ENCODE data around the gene TMCO6.
"Not testable (repeated sequence)": the region's sequence is repeated elsewhere in the genome, so short reads cannot be mapped to it uniquely, and the experiment has no call there.

The TMCO6 gene

DNA sequence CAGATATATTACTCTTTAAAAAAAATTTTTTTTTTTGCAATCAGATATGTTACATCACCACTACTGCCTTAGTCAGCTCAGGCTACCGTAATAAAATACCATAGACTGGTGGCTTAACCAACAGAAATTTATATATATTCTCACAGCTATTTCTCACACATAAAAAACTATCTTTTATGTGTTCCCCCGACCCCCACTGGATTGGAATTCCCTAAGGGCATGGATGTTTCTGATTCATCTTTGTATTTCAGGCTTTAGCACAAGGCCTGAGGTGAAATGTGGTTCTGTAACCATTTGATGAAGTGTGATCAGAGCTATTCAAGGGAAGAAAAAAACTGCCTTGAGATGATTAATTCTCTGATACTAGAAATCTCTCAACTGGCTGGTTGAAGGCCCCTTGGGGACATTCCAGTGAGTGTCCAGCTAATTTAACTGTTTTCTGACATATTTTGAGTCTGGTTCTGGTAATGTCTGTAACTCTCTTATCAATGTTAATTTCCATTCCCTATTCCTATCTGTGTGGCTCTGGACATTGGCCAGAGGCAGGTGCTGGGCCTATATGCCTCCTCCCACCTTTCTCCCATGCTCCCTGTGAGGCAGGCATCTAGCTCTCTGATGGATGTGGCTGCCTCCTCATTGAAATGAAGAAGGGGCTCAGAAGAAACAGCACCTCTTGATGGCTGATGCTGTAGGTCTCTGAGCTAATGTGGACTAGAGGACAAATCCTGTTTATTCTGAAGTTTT is 8.8 kb upstream of the TMCO6 start:
- peaks cover 38% of the 10 kb centered on the region for H3K27me3 ChIP-seq (ENCODE audit: control insufficient read depth, insufficient read depth, low read length)
- peaks cover 3% of the 10 kb centered on the region; the same call in 1 of the 2 replicates for H3K4me1 ChIP-seq (ENCODE audit: control insufficient read depth, insufficient read depth, low read length)
- no peak overlapping the region for H3K27ac ChIP-seq (ENCODE audit: low read depth, low read length)
- H3K36me3 ChIP-seq (ENCODE audit: control insufficient read depth, insufficient read depth, low read length), result no peaks in the 10 kb centered on the region
- no peak overlapping the region for H3K9ac ChIP-seq (ENCODE audit: low read length)
- no peak overlapping the region for H3K4me3 ChIP-seq (ENCODE audit: low read depth, low read length)
- H3K9me3 ChIP-seq (ENCODE audit: control insufficient read depth, insufficient read depth, low read depth, low read length), result peaks cover 23% of the 10 kb centered on the region

DNA sequence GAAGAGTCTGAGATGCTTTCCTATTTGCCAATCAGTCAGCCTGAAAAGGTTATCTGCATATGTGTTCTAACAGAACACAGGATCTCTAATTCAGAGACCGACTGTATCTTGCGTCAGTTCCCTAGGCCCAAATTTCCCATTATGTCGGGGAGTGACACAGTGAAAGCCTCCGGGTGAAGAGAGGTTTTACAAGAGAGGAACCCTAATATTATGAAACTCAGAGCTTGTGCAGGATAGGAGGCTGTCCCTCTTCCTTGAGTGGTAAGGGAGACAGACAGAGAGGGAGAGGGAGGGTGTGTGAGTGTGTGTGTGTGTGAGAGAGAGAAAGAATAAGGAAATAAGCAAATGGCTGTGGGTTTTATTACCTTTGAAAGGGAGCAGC is 8.2 kb upstream of the TMCO6 start:
- Histone ChIP-seq H3K27me3 (ENCODE audit: control insufficient read depth, insufficient read depth, low read length) (peaks cover 38% of the 10 kb centered on the region), H3K9me3 (ENCODE audit: control insufficient read depth, insufficient read depth, low read depth, low read length) (peaks cover 23% of the 10 kb centered on the region), H3K9ac (ENCODE audit: low read length) (no peak overlapping the region), H3K27ac (ENCODE audit: low read depth, low read length) (no peak overlapping the region), H3K4me1 (ENCODE audit: control insufficient read depth, insufficient read depth, low read length) (peaks cover 3% of the 10 kb centered on the region; the same call in 1 of the 2 replicates), H3K4me3 (ENCODE audit: low read depth, low read length) (no peak overlapping the region), H3K36me3 (ENCODE audit: control insufficient read depth, insufficient read depth, low read length) (no peaks in the 10 kb centered on the region)

DNA sequence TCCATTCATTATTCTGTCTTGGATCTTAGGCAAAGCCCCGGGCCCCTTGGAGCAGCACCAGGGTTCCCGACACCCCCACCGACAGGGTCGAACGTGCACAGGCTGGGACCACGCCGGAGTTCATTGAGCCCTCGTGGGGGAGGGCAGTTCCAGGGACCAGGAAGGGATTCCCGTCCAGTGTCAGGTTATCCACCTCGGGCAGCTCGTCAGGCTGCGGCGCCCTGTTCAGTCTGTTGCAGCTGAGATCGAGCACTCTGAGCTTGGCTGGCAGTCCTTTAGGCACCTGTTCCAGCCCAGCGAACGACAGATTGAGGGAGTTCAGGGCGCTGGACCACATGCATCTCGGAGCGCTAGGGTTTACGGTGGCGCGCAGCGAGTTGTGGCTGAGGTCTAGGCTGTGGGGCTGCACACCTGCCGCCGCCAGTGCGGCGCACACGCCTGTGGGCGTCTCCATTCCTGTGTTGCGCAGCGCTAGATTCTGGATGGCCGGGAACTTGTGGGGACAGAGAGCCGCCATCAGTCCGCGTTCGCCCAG is 7.4 kb upstream of the TMCO6 start:
- Histone ChIP-seq H3K27ac (ENCODE audit: low read depth, low read length) (no peak overlapping the region), H3K4me3 (ENCODE audit: low read depth, low read length) (peak overlapping the region; percentile 63), H3K9ac (ENCODE audit: low read length) (no peak overlapping the region), H3K27me3 (ENCODE audit: control insufficient read depth, insufficient read depth, low read length) (peaks cover 38% of the 10 kb centered on the region), H3K36me3 (ENCODE audit: control insufficient read depth, insufficient read depth, low read length) (no peaks in the 10 kb centered on the region), H3K9me3 (ENCODE audit: control insufficient read depth, insufficient read depth, low read depth, low read length) (peaks cover 20% of the 10 kb centered on the region), H3K4me1 (ENCODE audit: control insufficient read depth, insufficient read depth, low read length) (peaks cover 3% of the 10 kb centered on the region; the same call in 1 of the 2 replicates)

DNA sequence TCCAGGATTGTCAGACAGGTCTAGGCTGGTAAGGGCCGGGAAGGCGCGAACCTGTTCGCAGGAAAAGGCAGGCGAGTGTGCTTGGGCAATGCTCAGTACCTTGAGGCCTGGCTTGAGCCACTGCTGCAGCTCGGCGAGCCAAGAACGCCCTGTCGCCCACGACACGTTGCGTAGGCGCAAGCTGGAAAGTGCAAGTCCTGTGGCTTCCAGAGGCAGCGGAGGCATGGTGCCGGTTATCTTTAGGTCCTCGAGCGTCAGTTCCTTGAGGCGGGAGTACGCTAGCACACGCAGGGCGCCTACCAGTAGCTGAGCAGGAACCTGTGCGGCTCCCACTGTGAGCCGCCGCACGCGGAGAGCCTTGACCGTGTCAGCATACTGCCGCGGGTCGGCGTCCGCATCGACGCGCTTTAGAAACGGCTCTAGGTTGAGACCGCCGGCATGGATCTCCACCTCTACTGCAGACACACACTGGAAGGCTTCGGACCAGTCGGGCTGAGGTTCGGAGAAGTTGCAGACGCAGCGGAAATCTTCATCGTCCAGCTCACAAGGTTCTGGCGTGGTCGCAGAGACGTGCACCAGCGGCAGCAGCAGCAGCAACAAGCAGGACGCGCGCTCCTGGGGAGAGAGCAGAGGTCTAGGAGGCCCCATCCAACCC is 6.8 kb upstream of the TMCO6 start:
- H3K27ac ChIP-seq (ENCODE audit: low read depth, low read length), result no peak overlapping the region
- peaks cover 3% of the 10 kb centered on the region; the same call in 1 of the 2 replicates for H3K4me1 ChIP-seq (ENCODE audit: control insufficient read depth, insufficient read depth, low read length)
- no peaks in the 10 kb centered on the region for H3K36me3 ChIP-seq (ENCODE audit: control insufficient read depth, insufficient read depth, low read length)
- H3K27me3 ChIP-seq (ENCODE audit: control insufficient read depth, insufficient read depth, low read length), result peaks cover 38% of the 10 kb centered on the region
- peaks cover 16% of the 10 kb centered on the region for H3K9me3 ChIP-seq (ENCODE audit: control insufficient read depth, insufficient read depth, low read depth, low read length)
- H3K9ac ChIP-seq (ENCODE audit: low read length), result no peak overlapping the region
- peak overlapping the region; percentile 63 for H3K4me3 ChIP-seq (ENCODE audit: low read depth, low read length)

DNA sequence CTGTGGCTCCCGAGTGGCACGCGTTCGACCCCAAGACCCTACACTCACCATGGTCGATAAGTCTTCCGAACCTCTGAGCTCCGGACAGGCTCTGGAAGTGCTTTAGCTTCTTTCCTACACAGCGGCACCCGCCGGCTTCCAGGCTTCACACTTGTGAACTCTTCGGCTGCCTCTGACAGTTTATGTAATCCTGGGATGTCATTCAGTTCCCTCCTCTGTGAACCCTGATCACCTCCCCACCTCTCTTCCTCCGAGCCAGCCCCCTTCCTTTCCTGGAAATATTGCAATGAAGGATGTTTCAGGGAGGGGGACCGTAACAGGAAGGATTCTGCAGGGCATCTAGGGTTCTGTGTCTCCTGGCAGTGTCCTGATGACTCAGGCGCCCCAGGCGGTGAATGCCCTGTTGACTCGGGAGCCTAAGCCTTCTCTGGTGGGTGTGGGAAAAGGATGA is 6.2 kb upstream of the TMCO6 start, which contains the start of gene CD14:
TSS of gene CD14 (minus strand) at position 155 of the 451 bp plus-strand sequence. CDS start at position 51, 104 bp downstream.
- Histone ChIP-seq H3K4me1 (ENCODE audit: control insufficient read depth, insufficient read depth, low read length) (peaks cover 3% of the 10 kb centered on the region; the same call in 1 of the 2 replicates), H3K4me3 (ENCODE audit: low read depth, low read length) (peak within 1 kb of the TSS; percentile 63), H3K9me3 (ENCODE audit: control insufficient read depth, insufficient read depth, low read depth, low read length) (peaks cover 12% of the 10 kb centered on the region), H3K36me3 (ENCODE audit: control insufficient read depth, insufficient read depth, low read length) (no peaks in the 10 kb centered on the region), H3K9ac (ENCODE audit: low read length) (no peak within 1 kb of the TSS), H3K27me3 (ENCODE audit: control insufficient read depth, insufficient read depth, low read length) (peaks cover 38% of the 10 kb centered on the region), H3K27ac (ENCODE audit: low read depth, low read length) (no peak within 1 kb of the TSS)

DNA sequence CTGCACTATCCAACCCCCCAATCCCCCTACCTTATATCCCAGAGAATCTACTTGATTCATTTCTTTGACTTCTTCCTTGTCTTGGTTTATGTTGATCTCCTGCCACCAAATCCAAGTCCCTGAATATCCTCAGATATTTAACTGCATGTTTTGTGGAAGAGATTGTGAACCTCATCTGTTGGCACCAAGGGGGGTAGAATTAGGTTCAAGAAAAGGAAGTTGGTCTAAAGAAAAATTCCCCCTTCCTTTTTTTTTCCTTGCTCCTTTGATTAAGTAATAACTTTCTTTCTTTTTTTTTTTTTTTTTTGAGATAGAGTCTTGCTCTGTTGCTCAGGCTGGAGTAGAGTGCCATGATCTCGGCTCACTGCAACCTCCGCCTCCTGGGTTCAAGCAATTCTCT is 5.8 kb upstream of the TMCO6 start:
- H3K4me3 ChIP-seq (ENCODE audit: low read depth, low read length), result peak overlapping the region; percentile 63; the same call in 1 of the 2 replicates

DNA sequence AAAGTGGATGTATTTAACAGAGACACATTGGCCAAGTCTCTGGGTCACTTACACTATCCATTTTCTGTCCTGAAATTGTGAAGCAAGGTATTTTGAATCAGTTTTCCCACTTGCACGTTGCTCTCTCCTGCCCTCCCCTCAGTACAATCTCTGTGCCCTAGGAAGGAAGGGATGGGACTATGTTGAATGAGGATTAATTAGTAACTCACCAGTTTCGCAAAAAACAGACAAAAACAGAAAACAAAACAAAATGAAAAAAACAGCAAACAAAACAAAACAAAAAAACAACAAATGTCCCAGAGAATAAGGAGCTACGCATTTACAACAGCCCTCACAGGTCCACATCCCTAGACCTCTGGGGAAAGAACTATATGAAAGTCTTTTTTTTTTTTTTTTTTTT is 5.1 kb upstream of the TMCO6 start:
- Histone ChIP-seq H3K4me3 (ENCODE audit: low read depth, low read length) (no peak overlapping the region), H3K9ac (ENCODE audit: low read length) (no peak overlapping the region), H3K4me1 (ENCODE audit: control insufficient read depth, insufficient read depth, low read length) (peaks cover 7% of the 10 kb centered on the region), H3K9me3 (ENCODE audit: control insufficient read depth, insufficient read depth, low read depth, low read length) (0 out of 2 replicates have a peak, but pooled peaks cover 3% of the 10 kb centered on the region), H3K27ac (ENCODE audit: low read depth, low read length) (no peak overlapping the region), H3K36me3 (ENCODE audit: control insufficient read depth, insufficient read depth, low read length) (no peaks in the 10 kb centered on the region), H3K27me3 (ENCODE audit: control insufficient read depth, insufficient read depth, low read length) (peaks cover 38% of the 10 kb centered on the region)

More for the DNA sequence above, 5.8 kb upstream of the TMCO6 start:
- H3K9me3 ChIP-seq (ENCODE audit: control insufficient read depth, insufficient read depth, low read depth, low read length), result peaks cover 8% of the 10 kb centered on the region
- peaks cover 3% of the 10 kb centered on the region; the same call in 1 of the 2 replicates for H3K4me1 ChIP-seq (ENCODE audit: control insufficient read depth, insufficient read depth, low read length)
- no peak overlapping the region for H3K27ac ChIP-seq (ENCODE audit: low read depth, low read length)
- H3K27me3 ChIP-seq (ENCODE audit: control insufficient read depth, insufficient read depth, low read length), result peaks cover 38% of the 10 kb centered on the region
- H3K36me3 ChIP-seq (ENCODE audit: control insufficient read depth, insufficient read depth, low read length), result no peaks in the 10 kb centered on the region
- H3K9ac ChIP-seq (ENCODE audit: low read length), result no peak overlapping the region

DNA sequence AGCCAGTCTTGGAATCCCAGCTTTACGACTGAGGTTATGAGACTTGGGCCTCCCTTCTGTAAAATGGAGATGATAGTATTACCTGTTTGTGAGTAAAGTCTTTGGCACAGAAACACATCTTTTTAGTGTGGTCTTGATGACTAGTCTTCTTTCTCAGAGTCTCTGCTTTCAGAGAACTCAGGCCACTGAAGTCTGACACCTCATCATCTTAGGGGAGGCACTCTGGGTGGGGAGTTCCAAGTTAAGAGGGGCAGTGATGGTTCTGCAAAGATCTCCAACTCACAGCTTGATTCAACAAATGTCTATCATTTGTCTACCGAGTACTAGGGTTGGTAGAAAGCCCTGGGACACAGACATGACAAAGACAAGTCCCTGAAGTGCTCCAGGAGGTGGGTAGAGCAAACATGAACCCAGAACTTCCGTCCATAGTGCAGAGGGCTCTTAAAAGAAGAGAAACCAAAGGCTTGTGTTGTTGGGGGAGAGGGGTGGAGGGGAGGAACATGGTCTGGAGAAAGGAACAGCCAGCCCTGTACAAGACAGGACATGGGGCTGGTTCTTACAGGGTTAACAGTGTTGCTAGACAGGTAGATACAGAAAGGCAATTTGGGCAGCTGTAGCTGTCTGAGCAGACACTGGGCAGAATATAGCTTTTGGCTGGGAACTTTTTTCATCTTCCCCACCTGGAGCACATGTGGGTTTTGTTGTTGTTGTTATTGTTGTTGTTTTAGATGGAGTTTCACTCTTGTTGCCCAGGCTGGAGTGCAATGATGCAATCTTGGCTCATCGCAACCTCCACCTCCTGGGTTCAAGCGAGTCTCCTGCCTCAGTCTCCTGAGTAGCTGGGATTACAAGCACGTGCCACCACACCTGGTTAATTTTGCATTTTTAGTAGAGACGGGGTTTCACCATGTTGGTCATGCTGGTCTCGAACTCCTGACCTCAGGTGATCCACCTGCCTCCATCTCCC is 3.7 kb upstream of the TMCO6 start:
- Histone ChIP-seq H3K9me3 (ENCODE audit: control insufficient read depth, insufficient read depth, low read depth, low read length) (0 out of 2 replicates have a peak, but pooled peaks cover 3% of the 10 kb centered on the region), H3K36me3 (ENCODE audit: control insufficient read depth, insufficient read depth, low read length) (no peaks in the 10 kb centered on the region), H3K4me3 (ENCODE audit: low read depth, low read length) (no peak overlapping the region), H3K27ac (ENCODE audit: low read depth, low read length) (no peak overlapping the region), H3K27me3 (ENCODE audit: control insufficient read depth, insufficient read depth, low read length) (peaks cover 35% of the 10 kb centered on the region), H3K9ac (ENCODE audit: low read length) (no peak overlapping the region), H3K4me1 (ENCODE audit: control insufficient read depth, insufficient read depth, low read length) (peaks cover 9% of the 10 kb centered on the region)

DNA sequence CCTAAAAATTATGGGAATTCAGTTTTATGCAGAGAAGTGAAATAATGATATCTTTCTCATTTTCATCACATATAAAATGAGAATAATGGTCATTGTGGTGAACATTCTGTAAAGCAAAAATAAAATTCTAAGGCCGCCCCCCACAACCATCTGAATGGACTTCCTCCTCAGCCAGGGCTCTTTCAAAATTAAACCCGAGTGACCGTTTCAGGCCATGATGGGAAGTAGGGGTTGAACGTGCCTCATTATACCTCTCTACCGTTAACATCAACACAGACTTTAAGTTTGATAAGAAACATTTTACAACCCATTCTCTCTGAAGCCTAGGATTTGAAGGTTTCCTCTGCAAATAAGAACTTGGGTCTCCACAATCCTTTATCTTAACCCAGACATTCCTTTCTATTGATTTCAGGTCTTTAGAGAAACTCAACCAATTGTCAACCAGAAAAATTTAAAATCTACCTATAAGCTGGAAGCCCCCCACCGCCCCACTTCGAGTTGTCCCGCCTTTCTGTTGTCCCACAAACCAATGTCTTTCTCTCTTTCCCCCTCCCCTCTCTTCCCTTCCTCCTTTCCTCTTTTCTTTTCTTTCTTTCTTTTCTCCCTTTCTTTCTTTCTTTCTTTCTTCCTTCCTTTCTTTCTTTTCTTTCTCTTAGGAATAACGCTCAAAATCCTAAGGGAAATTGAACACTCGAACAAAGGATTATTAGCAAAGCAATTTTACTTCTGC is 1.7 kb upstream of the TMCO6 start:
- H3K9ac ChIP-seq (ENCODE audit: low read length), result no peak overlapping the region
- peaks cover 15% of the 10 kb centered on the region for H3K27me3 ChIP-seq (ENCODE audit: control insufficient read depth, insufficient read depth, low read length)
- peaks cover 15% of the 10 kb centered on the region for H3K36me3 ChIP-seq (ENCODE audit: control insufficient read depth, insufficient read depth, low read length)
- no peak overlapping the region for H3K27ac ChIP-seq (ENCODE audit: low read depth, low read length)
- H3K9me3 ChIP-seq (ENCODE audit: control insufficient read depth, insufficient read depth, low read depth, low read length), result no peaks in the 10 kb centered on the region
- no peak overlapping the region for H3K4me3 ChIP-seq (ENCODE audit: low read depth, low read length)
- peaks cover 6% of the 10 kb centered on the region for H3K4me1 ChIP-seq (ENCODE audit: control insufficient read depth, insufficient read depth, low read length)

DNA sequence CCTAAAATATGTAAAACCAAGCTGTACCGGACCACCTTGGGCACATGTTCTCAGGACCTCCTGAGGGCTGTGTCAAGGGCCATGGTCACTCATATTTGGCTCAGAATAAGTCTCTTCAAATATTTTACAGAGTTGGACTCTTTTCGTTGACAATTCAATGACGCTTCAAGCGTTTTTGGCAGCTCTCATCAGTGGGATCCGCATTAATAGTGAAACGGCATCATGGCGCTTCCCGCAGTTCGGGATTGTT is 428 bp upstream of the TMCO6 start:
- not testable (repeated sequence) for H3K9me3 ChIP-seq (ENCODE audit: control insufficient read depth, insufficient read depth, low read depth, low read length); H3K27me3 ChIP-seq (ENCODE audit: control insufficient read depth, insufficient read depth, low read length); H3K9ac ChIP-seq (ENCODE audit: low read length); H3K4me1 ChIP-seq (ENCODE audit: control insufficient read depth, insufficient read depth, low read length); H3K27ac ChIP-seq (ENCODE audit: low read depth, low read length)
- H3K4me3 ChIP-seq (ENCODE audit: low read depth, low read length), result peak overlapping the region; percentile 32
- peaks cover 26% of the 10 kb centered on the region for H3K36me3 ChIP-seq (ENCODE audit: control insufficient read depth, insufficient read depth, low read length)
